Lower lobe of right lung (tissue), 2 donors: ENCODE results near the gene HLA-B. TPM values are rescaled to one million over a fixed set of nuclear protein-coding genes. Genes with fewer than 3 reads are reported as not detected.

Source experiments
- ATAC-seq, 2 donors: fragments of 200-7000 bp; cut with Tn5 transposase; one replicate each; pipeline ENCODE4 v1.9.1; 2020 to 2022; ENCODE audit warnings: mild to moderate bottlenecking in 2 of 2, moderate library complexity in 2 of 2
- DNase-seq: peaks from one replicate; pipeline ENCODE4 v3.0.0-alpha.2; 2020
- H3K27ac ChIP-seq: fragments of 200-600 bp; one replicate; pipeline ENCODE4 v1.8.0; 2022
- H3K27me3 ChIP-seq: fragments of 200-600 bp; one replicate; pipeline ENCODE4 v1.8.0; 2022; ENCODE audit warnings: low read depth
- H3K36me3 ChIP-seq: fragments of 200-600 bp; one replicate; pipeline ENCODE4 v1.8.0; 2022; ENCODE audit warnings: mild to moderate bottlenecking
- H3K4me1 ChIP-seq: fragments of 200-600 bp; one replicate; pipeline ENCODE4 v1.8.0; 2022
- H3K4me3 ChIP-seq: fragments of 200-600 bp; one replicate; pipeline ENCODE4 v1.8.0; 2022; ENCODE audit warnings: mild to moderate bottlenecking
- H3K9me3 ChIP-seq: fragments of 200-600 bp; one replicate; pipeline ENCODE4 v1.8.0; 2022
- CTCF ChIP-seq: fragments of 200-600 bp; IDR thresholded peaks from one replicate; pipeline ENCODE4 v1.8.0; 2022; ENCODE audit warnings: antibody characterized with exemption, mild to moderate bottlenecking
- intact Hi-C: fragments of 100-400 bp; cut with DNase I; formaldehyde crosslinking; loops from one replicate; pipeline ENCODE4 v1.11.0; 2022
- total RNA-seq: library from RNA; stranded (reverse); fragmentation: NEBNext Ultra II Directional; extraction: Animal tissue kit (Norgen Biotek cat#: 25700); gene quantifications from one replicate; pipeline ENCODE4 v1.2.1, GENCODE V29; 2021
- donor health status: DM: no; HTN: yes; CAD: no; lungs with severe emphysema.

HLA-B gene
- total RNA-seq, 1 donor from 2014 or later: 2,736 TPM

DNA sequence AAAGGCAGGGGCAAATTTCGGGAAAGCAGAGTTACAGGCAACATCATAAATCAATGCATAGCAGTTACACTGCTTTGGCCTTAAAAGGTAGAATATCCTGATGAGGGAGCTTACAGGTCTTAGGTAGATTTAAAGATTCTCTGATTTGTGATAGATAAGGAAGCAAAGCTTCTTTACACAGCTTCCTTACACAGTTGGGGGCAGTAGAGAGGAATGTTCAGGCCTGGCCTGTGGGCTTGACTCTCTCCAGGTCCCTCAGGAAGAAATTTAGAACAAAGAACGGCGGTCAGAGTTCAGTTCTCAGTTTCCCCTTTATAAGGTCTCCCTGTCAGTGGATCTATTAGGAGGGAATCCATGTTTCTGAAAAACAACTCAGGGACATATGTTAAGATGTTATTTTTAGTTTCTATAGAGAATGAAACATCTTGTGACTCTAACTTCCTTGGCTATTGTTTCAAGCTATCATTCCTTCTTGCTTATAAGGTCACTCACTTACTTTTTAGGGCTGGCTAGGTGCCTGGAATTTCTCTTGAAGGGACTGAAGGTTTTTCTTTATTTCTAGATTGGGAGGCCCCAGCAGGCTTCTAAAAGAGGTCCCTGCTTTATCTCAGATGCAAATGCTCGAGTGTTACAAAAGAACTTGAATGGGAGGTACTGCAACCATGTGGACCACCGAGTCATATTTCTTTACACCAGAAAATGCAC, 11.8 kb downstream of the HLA-B start:
- Histone ChIP-seq H3K4me3 (no peak overlapping the region), H3K36me3 (no peaks in the 10 kb centered on the region), H3K9me3 (no peaks in the 10 kb centered on the region), H3K4me1 (no peaks in the 10 kb centered on the region), H3K27me3 (no peaks in the 10 kb centered on the region), H3K27ac (no peak overlapping the region)
- TF ChIP-seq CTCF: no peak
- DNase-seq (no peak), ATAC-seq (no peak)
- intact Hi-C loops: no loop called here

GRCh38 chr6:31340228-31340627, 16.8 kb downstream of the HLA-B start:
- Histone ChIP-seq H3K4me3 (no peak overlapping the region), H3K9me3 (peaks cover 6% of the 10 kb centered on the region), H3K4me1 (no peaks in the 10 kb centered on the region), H3K27ac (no peak overlapping the region), H3K27me3 (no peaks in the 10 kb centered on the region), H3K36me3 (no peaks in the 10 kb centered on the region)
- intact Hi-C loops: no loop called here
- TF ChIP-seq CTCF: no peak
- DNase-seq (no peak), ATAC-seq (no peak)

DNA sequence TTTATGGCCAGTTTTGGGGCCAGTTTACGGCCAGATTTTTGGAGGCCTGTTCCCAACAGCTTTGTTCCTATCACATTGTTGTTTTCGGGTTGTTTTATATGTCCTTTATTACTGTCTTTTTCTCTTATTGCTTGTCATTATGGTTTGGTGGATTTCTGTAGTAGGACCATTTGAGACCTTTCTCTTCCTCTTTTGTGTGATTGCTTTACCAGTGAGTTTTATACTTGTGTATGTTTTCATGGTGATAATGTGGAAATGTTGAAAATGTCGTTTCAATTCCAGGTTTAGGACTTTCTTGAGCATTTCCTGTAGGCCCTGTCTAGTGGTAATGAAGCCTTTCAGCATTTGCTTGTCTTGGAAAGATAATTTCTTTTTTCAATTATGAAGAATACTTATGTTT, 17.8 kb downstream of the HLA-B start:
- H3K4me1 ChIP-seq: no peaks in the 10 kb centered on the region
- ATAC-seq (no peak), DNase-seq (no peak)
- no peak overlapping the region for H3K27ac ChIP-seq
- H3K36me3 ChIP-seq: no peaks in the 10 kb centered on the region
- TF ChIP-seq CTCF: no peak
- H3K9me3 ChIP-seq: peaks cover 6% of the 10 kb centered on the region
- no peak overlapping the region for H3K4me3 ChIP-seq
- intact Hi-C loops: no loop called here
- no peaks in the 10 kb centered on the region for H3K27me3 ChIP-seq

DNA sequence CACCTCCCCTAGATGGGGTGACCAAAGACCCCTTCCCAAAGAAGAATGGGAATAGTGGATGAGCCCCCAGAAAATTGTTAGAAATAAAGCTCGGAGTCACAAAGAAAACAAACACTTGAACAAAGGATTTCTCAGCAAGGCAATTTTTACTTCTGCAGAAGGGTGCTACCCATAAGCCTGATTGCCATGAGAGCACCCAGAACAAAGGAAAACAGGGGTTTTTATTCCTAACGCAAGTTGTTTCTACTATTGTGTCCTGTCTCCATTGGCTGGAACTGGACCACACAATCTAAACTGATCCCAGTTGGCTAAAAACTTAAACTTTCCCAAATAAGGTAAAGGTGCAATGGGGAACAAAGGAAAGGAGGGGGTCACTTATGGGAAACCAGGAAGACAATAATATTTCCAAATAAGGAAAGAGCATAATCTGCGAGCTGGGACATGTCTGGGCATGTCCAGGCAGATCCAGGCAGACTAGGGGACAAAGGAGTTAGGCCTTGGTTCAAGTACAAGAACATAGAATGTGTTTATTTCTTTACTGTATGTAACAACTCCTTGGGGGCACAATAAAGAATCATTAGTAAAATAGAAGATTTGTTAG, 20.0 kb downstream of the HLA-B start:
- Histone ChIP-seq H3K27me3 (no peaks in the 10 kb centered on the region), H3K4me3 (no peak overlapping the region), H3K4me1 (no peaks in the 10 kb centered on the region), H3K9me3 (peaks cover 6% of the 10 kb centered on the region), H3K27ac (no peak overlapping the region), H3K36me3 (no peaks in the 10 kb centered on the region)
- no peak for TF ChIP-seq CTCF
- intact Hi-C loops: no loop called here
- DNase-seq (no peak), ATAC-seq (no peak)

- Histone ChIP-seq H3K27ac (no peak overlapping the region), H3K4me3 (no peak overlapping the region), H3K4me1 (no peaks in the 10 kb centered on the region), H3K36me3 (no peaks in the 10 kb centered on the region), H3K9me3 (peaks cover 6% of the 10 kb centered on the region), H3K27me3 (no peaks in the 10 kb centered on the region)
- DNase-seq (no peak), ATAC-seq (no peak)
- intact Hi-C loops: no loop called here
- TF ChIP-seq CTCF: no peak
Measured at GRCh38 chr6:31332637-31333602, 24.1 kb downstream of the HLA-B start.
